Mesothelial cell of epicardium (in vitro differentiated cells): ENCODE data around the gene ARHGAP40. TPM values are rescaled to one million over a fixed set of nuclear protein-coding genes. Genes with fewer than 3 reads are reported as not detected.

Experiments
- DNase-seq, 2 experiments: peaks; one replicate each; pipeline ENCODE4 v3.0.0; 2021; ENCODE audit warnings: low spot score in 2 of 2; ENCODE audit not compliant: unreplicated experiment in 2 of 2
- H3K27ac Mint-ChIP-seq: 2 replicates; pipeline ENCODE4 v1.8.0; 2021; ENCODE audit warnings: mixed read lengths
- H3K27me3 Mint-ChIP-seq: 2 replicates; pipeline ENCODE4 v1.8.0; 2021; ENCODE audit warnings: low read depth, mixed read lengths
- H3K36me3 Mint-ChIP-seq: 2 replicates; pipeline ENCODE4 v1.8.0; 2021; ENCODE audit warnings: mixed read lengths
- H3K4me1 Mint-ChIP-seq: 2 replicates; pipeline ENCODE4 v1.8.0; 2021; ENCODE audit warnings: mixed read lengths
- H3K4me3 Mint-ChIP-seq: 2 replicates; pipeline ENCODE4 v1.8.0; 2021; ENCODE audit warnings: mild to moderate bottlenecking, moderate library complexity, mixed read lengths
- H3K9me3 Mint-ChIP-seq: 2 replicates; pipeline ENCODE4 v1.8.0; 2021; ENCODE audit warnings: mixed read lengths
- CTCF ChIP-seq: fragments of 200-600 bp; sonication (generic); IDR thresholded peaks from one replicate; pipeline ENCODE4 v1.5.0; 2021; ENCODE audit warnings: antibody characterized with exemption; ENCODE audit not compliant: unreplicated experiment
- total RNA-seq: library from RNA; stranded (reverse); gene quantifications from 3 replicates; pipeline ENCODE4 v1.2.1, GENCODE V29; 2021

ARHGAP40 gene
- total RNA-seq, 1 donor from 2014 or later: 0.45 TPM

- Mint-ChIP-seq H3K36me3 (no peaks in the 10 kb centered on the region), H3K4me1 (no peaks in the 10 kb centered on the region), H3K4me3 (no peak overlapping the region), H3K27me3 (peaks cover 79% of the 10 kb centered on the region), H3K9me3 (no peaks in the 10 kb centered on the region), H3K27ac (no peak overlapping the region)
- no peak for DNase-seq
- TF ChIP-seq CTCF: no peak
These were observed 58.8 kb downstream of the ARHGAP40 start for GRCh38 chr20:38660429-38660828.

- DNase-seq: no peak
- Mint-ChIP-seq H3K4me3 (no peak overlapping the region), H3K27me3 (peaks cover 68% of the 10 kb centered on the region), H3K9me3 (no peaks in the 10 kb centered on the region), H3K27ac (no peak overlapping the region), H3K36me3 (no peaks in the 10 kb centered on the region), H3K4me1 (peaks cover 3% of the 10 kb centered on the region)
- no peak for TF ChIP-seq CTCF
These were observed 62.1 kb downstream of the ARHGAP40 start for GRCh38 chr20:38663660-38664059.

GRCh38 chr20:38664284-38664683 lies 62.7 kb downstream of the ARHGAP40 start:
- no peak for DNase-seq
- TF ChIP-seq CTCF: no peak
- Mint-ChIP-seq H3K4me3 (no peak overlapping the region), H3K27me3 (peaks cover 70% of the 10 kb centered on the region), H3K27ac (no peak overlapping the region), H3K9me3 (no peaks in the 10 kb centered on the region), H3K4me1 (peaks cover 3% of the 10 kb centered on the region), H3K36me3 (no peaks in the 10 kb centered on the region)

GRCh38 chr20:38665094-38665493 lies 63.5 kb downstream of the ARHGAP40 start:
- TF ChIP-seq CTCF: no peak
- peaks cover 3% of the 10 kb centered on the region for H3K4me1 Mint-ChIP-seq
- peaks cover 70% of the 10 kb centered on the region for H3K27me3 Mint-ChIP-seq
- H3K36me3 Mint-ChIP-seq: no peaks in the 10 kb centered on the region
- no peak for DNase-seq
- H3K27ac Mint-ChIP-seq: no peak overlapping the region
- no peak overlapping the region for H3K4me3 Mint-ChIP-seq
- no peaks in the 10 kb centered on the region for H3K9me3 Mint-ChIP-seq

GRCh38 chr20:38665506-38666285 lies 64.1 kb downstream of the ARHGAP40 start:
- peaks cover 70% of the 10 kb centered on the region for H3K27me3 Mint-ChIP-seq
- no peak for TF ChIP-seq CTCF
- no peak overlapping the region for H3K27ac Mint-ChIP-seq
- peaks cover 3% of the 10 kb centered on the region for H3K4me1 Mint-ChIP-seq
- H3K36me3 Mint-ChIP-seq: no peaks in the 10 kb centered on the region
- H3K4me3 Mint-ChIP-seq: no peak overlapping the region
- H3K9me3 Mint-ChIP-seq: no peaks in the 10 kb centered on the region
- DNase-seq: no peak
